Neural progenitor cell (in vitro differentiated cells): ENCODE measurements around the gene SCRN1. TPM values are rescaled to one million over a fixed set of nuclear protein-coding genes. Genes with fewer than 3 reads are reported as not detected.

Experiments used
- DNase-seq: peaks from one replicate; pipeline ENCODE4 v3.0.0-alpha.2; 2016; ENCODE audit warnings: low spot score
- H2AFZ ChIP-seq: fragments of 200-600 bp; sonication (generic); replicated peaks from 2 replicates; pipeline ENCODE4 v1.6.1; 2016; ENCODE audit warnings: antibody characterized with exemption
- H3F3A ChIP-seq: fragments of 200-600 bp; sonication (generic); 2 replicates; pipeline ENCODE4 v1.6.1; 2016; ENCODE audit warnings: antibody characterized with exemption, low read depth
- H3K27ac ChIP-seq: fragments of 200-600 bp; sonication (generic); 2 replicates; pipeline ENCODE4 v1.5.1; 2016; ENCODE audit warnings: mild to moderate bottlenecking
- H3K27me3 ChIP-seq: fragments of 200-600 bp; sonication (generic); 2 replicates; pipeline ENCODE4 v1.6.1; 2016; ENCODE audit warnings: mild to moderate bottlenecking, moderate library complexity
- H3K36me3 ChIP-seq: fragments of 200-600 bp; sonication (generic); 2 replicates; pipeline ENCODE4 v1.5.1; 2016
- H3K4me1 ChIP-seq: fragments of 200-600 bp; sonication (generic); 2 replicates; pipeline ENCODE4 v1.6.1; 2016; ENCODE audit warnings: mixed run types
- H3K4me2 ChIP-seq: fragments of 200-600 bp; sonication (generic); 2 replicates; pipeline ENCODE4 v1.6.1; 2016
- H3K4me3 ChIP-seq: fragments of 200-600 bp; sonication (generic); 2 replicates; pipeline ENCODE4 v1.5.1; 2016
- H3K79me2 ChIP-seq: fragments of 200-600 bp; sonication (generic); 2 replicates; pipeline ENCODE4 v1.6.1; 2016; ENCODE audit warnings: low read depth
- H3K9ac ChIP-seq: fragments of 200-600 bp; sonication (generic); 2 replicates; pipeline ENCODE4 v1.6.1; 2016
- H3K9me3 ChIP-seq: fragments of 200-600 bp; sonication (generic); 2 replicates; pipeline ENCODE4 v1.5.1; 2016; ENCODE audit warnings: low read depth
- H4K20me1 ChIP-seq: fragments of 200-600 bp; sonication (generic); 2 replicates; pipeline ENCODE4 v1.6.1; 2016; ENCODE audit warnings: low read depth
- H3K27ac Mint-ChIP-seq: 3 replicates; pipeline ENCODE4 v1.8.0; 2021; ENCODE audit warnings: mixed read lengths
- H3K27me3 Mint-ChIP-seq: 2 replicates; pipeline ENCODE4 v1.8.0; 2022; ENCODE audit warnings: low read depth, mild to moderate bottlenecking, inconsistent platforms, moderate library complexity, mixed read lengths; ENCODE audit not compliant: insufficient read depth
- H3K36me3 Mint-ChIP-seq: 3 replicates; pipeline ENCODE4 v1.8.0; 2021; ENCODE audit warnings: mixed read lengths
- H3K4me1 Mint-ChIP-seq: 3 replicates; pipeline ENCODE4 v1.8.0; 2021; ENCODE audit warnings: mixed read lengths
- H3K4me3 Mint-ChIP-seq: 3 replicates; pipeline ENCODE4 v1.8.0; 2021; ENCODE audit warnings: mild to moderate bottlenecking, moderate library complexity, mixed read lengths
- H3K9me3 Mint-ChIP-seq: 3 replicates; pipeline ENCODE4 v1.8.0; 2020; ENCODE audit warnings: mixed read lengths
- EZH2 ChIP-seq: fragments of 200-600 bp; sonication (generic); IDR thresholded peaks from 2 replicates; pipeline ENCODE4 v1.6.1; 2017; ENCODE audit warnings: antibody characterized with exemption, mild to moderate bottlenecking, moderate library complexity
- EZH2phosphoT487 ChIP-seq: fragments of 200-600 bp; sonication (generic); IDR thresholded peaks from 2 replicates; pipeline ENCODE4 v1.6.1; 2017; ENCODE audit warnings: antibody characterized with exemption
- total RNA-seq: library from RNA; depleted of rRNA; stranded (reverse); fragments of >200 nt; gene quantifications from 2 replicates; pipeline ENCODE4 v1.2.3, GENCODE V29; 2015; ENCODE audit warnings: low replicate concordance
- TF ChIP-seq, protein P1 (sequence below): fragments of 200-600 bp; sonication (generic); IDR thresholded peaks from 2 replicates; pipeline ENCODE4 v1.5.1; 2017; ENCODE audit warnings: antibody characterized with exemption, mild to moderate bottlenecking

The SCRN1 gene
- total RNA-seq, 1 donor from 2014 or later, result 106 TPM

- no peak overlapping the region for H3K4me3 Mint-ChIP-seq
- Histone ChIP-seq H3K4me2 (no peak overlapping the region), H3K9me3 (no peaks in the 10 kb centered on the region), H3K27ac (no peak overlapping the region), H3K9ac (no peak overlapping the region), H4K20me1 (peaks cover 11% of the 10 kb centered on the region), H2AFZ (no peak overlapping the region), H3K4me1 (peaks cover 30% of the 10 kb centered on the region), H3K4me3 (no peak overlapping the region), H3K79me2 (peaks cover 38% of the 10 kb centered on the region), H3F3A (no peaks in the 10 kb centered on the region), H3K36me3 (peaks cover 5% of the 10 kb centered on the region), H3K27me3 (no peaks in the 10 kb centered on the region)
- peak overlapping the region; percentile 30 for H3K27ac Mint-ChIP-seq
- DNase-seq, result no peak
- no peaks in the 10 kb centered on the region for H3K27me3 Mint-ChIP-seq
- H3K4me1 Mint-ChIP-seq, result peaks cover 24% of the 10 kb centered on the region
- TF ChIP-seq EZH2 (no peak), EZH2phosphoT487 (no peak)
- TF ChIP-seq, protein P1, sequence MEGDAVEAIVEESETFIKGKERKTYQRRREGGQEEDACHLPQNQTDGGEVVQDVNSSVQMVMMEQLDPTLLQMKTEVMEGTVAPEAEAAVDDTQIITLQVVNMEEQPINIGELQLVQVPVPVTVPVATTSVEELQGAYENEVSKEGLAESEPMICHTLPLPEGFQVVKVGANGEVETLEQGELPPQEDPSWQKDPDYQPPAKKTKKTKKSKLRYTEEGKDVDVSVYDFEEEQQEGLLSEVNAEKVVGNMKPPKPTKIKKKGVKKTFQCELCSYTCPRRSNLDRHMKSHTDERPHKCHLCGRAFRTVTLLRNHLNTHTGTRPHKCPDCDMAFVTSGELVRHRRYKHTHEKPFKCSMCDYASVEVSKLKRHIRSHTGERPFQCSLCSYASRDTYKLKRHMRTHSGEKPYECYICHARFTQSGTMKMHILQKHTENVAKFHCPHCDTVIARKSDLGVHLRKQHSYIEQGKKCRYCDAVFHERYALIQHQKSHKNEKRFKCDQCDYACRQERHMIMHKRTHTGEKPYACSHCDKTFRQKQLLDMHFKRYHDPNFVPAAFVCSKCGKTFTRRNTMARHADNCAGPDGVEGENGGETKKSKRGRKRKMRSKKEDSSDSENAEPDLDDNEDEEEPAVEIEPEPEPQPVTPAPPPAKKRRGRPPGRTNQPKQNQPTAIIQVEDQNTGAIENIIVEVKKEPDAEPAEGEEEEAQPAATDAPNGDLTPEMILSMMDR, result no peak
- H3K36me3 Mint-ChIP-seq, result peaks cover 44% of the 10 kb centered on the region
- peaks cover 3% of the 10 kb centered on the region for H3K9me3 Mint-ChIP-seq
Observed at GRCh38 chr7:29955799-29956486, 33.7 kb downstream of the SCRN1 start.

DNA sequence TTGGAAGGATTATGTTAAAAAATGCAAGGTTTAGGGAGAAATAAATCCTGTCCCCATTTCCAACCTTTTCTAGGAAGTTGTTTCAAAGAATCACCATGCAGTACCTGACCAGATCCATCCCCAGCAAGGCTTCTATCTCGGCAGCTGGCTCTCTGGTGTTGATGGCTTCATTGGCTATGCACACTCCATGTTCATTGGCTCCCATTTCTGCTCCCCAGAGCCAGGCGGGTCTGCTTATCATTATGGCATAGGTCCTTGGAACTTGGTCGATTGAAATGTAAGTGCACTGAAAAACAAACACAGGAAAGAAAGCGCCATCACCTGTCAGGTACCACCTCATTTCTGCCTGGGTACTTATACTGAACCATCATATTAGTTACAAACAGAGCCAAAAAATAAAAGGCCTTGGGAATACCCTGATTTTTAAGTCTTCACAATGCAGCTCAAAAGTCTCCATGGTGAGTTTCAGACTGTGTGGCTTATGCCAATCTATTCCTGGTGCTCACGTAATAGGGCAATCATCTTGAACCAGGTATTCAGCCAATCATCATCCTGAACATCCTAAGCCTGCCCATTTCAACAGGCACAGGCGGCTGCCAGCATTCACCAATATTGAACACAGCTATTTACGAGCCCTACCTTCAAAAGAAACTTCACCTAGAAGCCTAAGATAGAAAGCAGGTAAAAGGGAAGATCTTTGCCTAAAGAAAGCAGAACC lies 34.4 kb downstream of the SCRN1 start:
- no peak overlapping the region for H3K4me3 Mint-ChIP-seq
- Histone ChIP-seq H3K4me1 (peaks cover 25% of the 10 kb centered on the region), H4K20me1 (peaks cover 11% of the 10 kb centered on the region), H3K79me2 (peaks cover 34% of the 10 kb centered on the region), H3K36me3 (peaks cover 3% of the 10 kb centered on the region), H3K27me3 (no peaks in the 10 kb centered on the region), H3F3A (no peaks in the 10 kb centered on the region), H3K27ac (no peak overlapping the region), H3K9me3 (no peaks in the 10 kb centered on the region), H3K4me2 (no peak overlapping the region), H3K4me3 (no peak overlapping the region), H3K9ac (no peak overlapping the region), H2AFZ (no peak overlapping the region)
- H3K27me3 Mint-ChIP-seq, result no peaks in the 10 kb centered on the region
- no peak for DNase-seq
- H3K4me1 Mint-ChIP-seq, result peaks cover 24% of the 10 kb centered on the region
- H3K9me3 Mint-ChIP-seq, result peaks cover 3% of the 10 kb centered on the region
- H3K36me3 Mint-ChIP-seq, result peaks cover 42% of the 10 kb centered on the region
- H3K27ac Mint-ChIP-seq, result peak overlapping the region; percentile 30
- TF ChIP-seq, protein P1, result no peak
- no peak for TF ChIP-seq EZH2phosphoT487
- TF ChIP-seq EZH2, result no peak

DNA sequence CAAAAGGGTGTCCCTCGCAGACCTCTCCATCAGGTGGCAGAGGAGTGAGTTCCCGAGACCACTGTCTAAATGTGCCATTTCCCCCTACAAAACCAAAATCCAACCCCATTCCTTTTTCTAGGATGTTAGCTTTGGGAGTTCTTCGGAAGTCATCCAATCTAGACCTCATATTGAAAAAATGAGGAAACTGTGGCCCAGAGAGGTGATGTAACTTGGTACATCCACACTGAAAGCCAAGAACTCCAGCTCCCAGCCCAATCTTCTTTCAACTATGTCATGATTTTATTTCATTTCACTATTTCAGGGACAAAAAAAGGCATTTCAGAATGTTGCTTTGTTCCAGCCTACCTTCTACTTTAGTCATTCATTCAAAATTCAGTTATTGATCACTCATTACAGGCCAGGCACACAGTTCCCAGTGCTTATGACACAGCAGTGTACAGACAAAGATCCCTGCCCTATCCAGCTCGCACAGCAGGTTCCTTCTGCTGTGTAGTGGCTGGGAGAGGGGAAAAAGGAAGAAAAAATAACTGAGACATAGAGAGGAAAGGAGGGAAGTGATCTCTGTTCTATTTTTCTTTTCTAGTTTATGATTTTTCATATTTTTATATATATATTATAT lies 35.8 kb downstream of the SCRN1 start:
- H3K4me3 ChIP-seq, result no peak overlapping the region
- no peaks in the 10 kb centered on the region for H3K36me3 ChIP-seq
- H3K27me3 ChIP-seq, result no peaks in the 10 kb centered on the region
- H3F3A ChIP-seq, result no peaks in the 10 kb centered on the region
- H3K27ac ChIP-seq, result no peak overlapping the region
- no peak for DNase-seq
- H3K36me3 Mint-ChIP-seq, result peaks cover 32% of the 10 kb centered on the region
- no peaks in the 10 kb centered on the region for H3K9me3 Mint-ChIP-seq
- no peak overlapping the region for H3K4me3 Mint-ChIP-seq
- peaks cover 17% of the 10 kb centered on the region for H3K4me1 ChIP-seq
- no peaks in the 10 kb centered on the region for H3K9me3 ChIP-seq
- no peak overlapping the region for H2AFZ ChIP-seq
- H3K27ac Mint-ChIP-seq, result no peak overlapping the region
- no peaks in the 10 kb centered on the region for H3K27me3 Mint-ChIP-seq
- H3K79me2 ChIP-seq, result peaks cover 27% of the 10 kb centered on the region
- H4K20me1 ChIP-seq, result peaks cover 11% of the 10 kb centered on the region
- TF ChIP-seq, protein P1, result no peak
- TF ChIP-seq EZH2, result no peak
- no peak for TF ChIP-seq EZH2phosphoT487
- H3K4me1 Mint-ChIP-seq, result peaks cover 23% of the 10 kb centered on the region
- no peak overlapping the region for H3K9ac ChIP-seq
- H3K4me2 ChIP-seq, result no peak overlapping the region
